ENCODE data around the gene RNF187. TPM values are rescaled to one million over a fixed set of nuclear protein-coding genes. Genes with fewer than 3 reads are reported as not detected.
A peak's percentile ranks its signal among the peaks of the same experiment; 100 is the strongest.

RNF187 gene
- total and polyA plus RNA-seq, 2 of the 13 experiments (the other 11 are each of a cell fraction or from before 2014, with no cell fraction given): 41.3 to 59.4 TPM

- TF ChIP-seq DNMT1 (CRISPR knock-in tag; IDR thresholded peaks at IDR 0.05): peak; percentile 90; the same call in 1 of the 2 replicates
- peak; percentile 87 for TF ChIP-seq ZFY (CRISPR knock-in tag; IDR thresholded peaks at IDR 0.05)
- TF ChIP-seq MYNN (CRISPR knock-in tag; IDR thresholded peaks at IDR 0.05; ENCODE audit: low read depth): no peak
- TF ChIP-seq ZNF567 (CRISPR knock-in tag; IDR thresholded peaks at IDR 0.05; ENCODE audit: borderline replicate concordance): no peak
- no peak for TF ChIP-seq SP4 (CRISPR knock-in tag; IDR thresholded peaks at IDR 0.05)
- no peak for TF ChIP-seq ATRX (CRISPR knock-in tag; IDR thresholded peaks at IDR 0.05; ENCODE audit: borderline replicate concordance)
- TF ChIP-seq ZBTB43 (CRISPR knock-in tag; conservative IDR thresholded peaks at IDR 0.05): peak; percentile 73
- peak; percentile 59; the same call in 1 of the 2 replicates for TF ChIP-seq ZSCAN5A (CRISPR knock-in tag; IDR thresholded peaks at IDR 0.05; ENCODE audit: borderline replicate concordance)
- TF ChIP-seq TGIF2 (CRISPR knock-in tag; IDR thresholded peaks at IDR 0.05): 0 out of 2 replicates have a peak, but pooled peaks have one; percentile 26
- TF ChIP-seq NONO (IDR thresholded peaks at IDR 0.05): no peak
- TF ChIP-seq NONO (CRISPR knock-in tag; conservative IDR thresholded peaks at IDR 0.05): peak; percentile 48
- no peak for TF ChIP-seq JUNB (CRISPR knock-in tag; IDR thresholded peaks at IDR 0.05; ENCODE audit: borderline replicate concordance)
- peak; percentile 76; the same call in 1 of the 2 replicates for TF ChIP-seq CSRNP1 (CRISPR knock-in tag; IDR thresholded peaks at IDR 0.05)
- TF ChIP-seq ZNF549 (CRISPR knock-in tag; IDR thresholded peaks at IDR 0.05): no peak
- TF ChIP-seq ZBTB3 (CRISPR knock-in tag; IDR thresholded peaks at IDR 0.05; ENCODE audit: borderline replicate concordance, low read depth): peak; percentile 59; the same call in 1 of the 2 replicates
- TF ChIP-seq SUZ12 (IDR thresholded peaks at IDR 0.05; ENCODE audit: low read depth, low read length): no peak
- peak; percentile 77; the same call in 1 of the 2 replicates for TF ChIP-seq ZNF800 (CRISPR knock-in tag; IDR thresholded peaks at IDR 0.05)
- peak; percentile 92 for TF ChIP-seq SRY (CRISPR knock-in tag; IDR thresholded peaks at IDR 0.05)
These were observed 416 bp upstream of the RNF187 start (continued) for GRCh38 chr1:228486596-228487335.
